ENCODE results near the gene MAP6. TPM values are rescaled to one million over a fixed set of nuclear protein-coding genes. Genes with fewer than 3 reads are reported as not detected.
A peak's percentile ranks its signal among the peaks of the same experiment; 100 is the strongest.

MAP6 gene
- total RNA-seq, 1 donor from 2014 or later: 3.3 TPM

DNA sequence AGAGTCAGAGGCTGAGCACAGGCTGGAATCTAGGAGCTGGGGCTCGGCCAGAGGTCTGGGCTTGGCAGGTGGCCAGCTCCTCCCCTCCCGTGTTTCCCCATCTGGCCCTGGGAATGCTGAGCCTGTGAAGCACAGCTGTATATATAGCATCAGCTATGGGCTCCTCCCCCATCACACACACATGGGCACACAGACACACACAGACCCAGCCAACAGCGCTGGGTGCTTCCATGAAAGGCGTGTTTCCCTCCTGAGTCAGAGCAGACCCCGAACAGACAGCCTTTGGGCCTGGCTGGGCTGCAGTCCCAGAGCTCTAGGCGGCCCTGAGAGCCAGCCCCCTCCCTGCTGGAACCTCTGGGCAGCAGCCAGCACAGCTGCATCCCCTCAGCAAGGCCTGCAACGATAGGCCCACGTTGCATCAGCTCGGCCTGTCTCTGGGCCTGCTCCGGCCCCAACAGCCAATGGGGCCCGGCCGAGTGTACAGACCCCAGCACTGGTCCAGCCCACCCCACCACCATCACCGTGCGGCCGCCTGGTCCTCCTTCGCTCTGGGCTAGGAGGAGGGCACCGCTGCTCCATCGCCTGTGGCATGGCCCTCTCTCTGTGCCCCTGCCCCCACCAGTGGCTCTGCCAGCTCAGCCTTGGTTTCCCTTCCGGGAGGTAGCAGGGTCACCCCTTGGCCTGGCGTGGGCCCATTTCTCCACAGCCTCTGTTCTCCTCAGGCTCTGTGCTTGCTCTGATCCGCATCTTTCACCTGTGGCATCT lies 114.4 kb downstream of the MAP6 start:
- DNase-seq (ENCODE audit: low read depth): peak; percentile 73
- TF ChIP-seq, protein P1, sequence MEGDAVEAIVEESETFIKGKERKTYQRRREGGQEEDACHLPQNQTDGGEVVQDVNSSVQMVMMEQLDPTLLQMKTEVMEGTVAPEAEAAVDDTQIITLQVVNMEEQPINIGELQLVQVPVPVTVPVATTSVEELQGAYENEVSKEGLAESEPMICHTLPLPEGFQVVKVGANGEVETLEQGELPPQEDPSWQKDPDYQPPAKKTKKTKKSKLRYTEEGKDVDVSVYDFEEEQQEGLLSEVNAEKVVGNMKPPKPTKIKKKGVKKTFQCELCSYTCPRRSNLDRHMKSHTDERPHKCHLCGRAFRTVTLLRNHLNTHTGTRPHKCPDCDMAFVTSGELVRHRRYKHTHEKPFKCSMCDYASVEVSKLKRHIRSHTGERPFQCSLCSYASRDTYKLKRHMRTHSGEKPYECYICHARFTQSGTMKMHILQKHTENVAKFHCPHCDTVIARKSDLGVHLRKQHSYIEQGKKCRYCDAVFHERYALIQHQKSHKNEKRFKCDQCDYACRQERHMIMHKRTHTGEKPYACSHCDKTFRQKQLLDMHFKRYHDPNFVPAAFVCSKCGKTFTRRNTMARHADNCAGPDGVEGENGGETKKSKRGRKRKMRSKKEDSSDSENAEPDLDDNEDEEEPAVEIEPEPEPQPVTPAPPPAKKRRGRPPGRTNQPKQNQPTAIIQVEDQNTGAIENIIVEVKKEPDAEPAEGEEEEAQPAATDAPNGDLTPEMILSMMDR (IDR thresholded peaks at IDR 0.05; ENCODE audit: insufficient read depth, low read length, poor library complexity, severe bottlenecking): no peak
- H3K27me3 ChIP-seq (ENCODE audit: control insufficient read depth, insufficient read depth, low read length): no peaks in the 10 kb centered on the region
- H3K4me3 ChIP-seq (ENCODE audit: low read depth, low read length): no peak overlapping the region
- no peaks in the 10 kb centered on the region for H3K36me3 ChIP-seq (ENCODE audit: control insufficient read depth, insufficient read depth, low read length)

DNA sequence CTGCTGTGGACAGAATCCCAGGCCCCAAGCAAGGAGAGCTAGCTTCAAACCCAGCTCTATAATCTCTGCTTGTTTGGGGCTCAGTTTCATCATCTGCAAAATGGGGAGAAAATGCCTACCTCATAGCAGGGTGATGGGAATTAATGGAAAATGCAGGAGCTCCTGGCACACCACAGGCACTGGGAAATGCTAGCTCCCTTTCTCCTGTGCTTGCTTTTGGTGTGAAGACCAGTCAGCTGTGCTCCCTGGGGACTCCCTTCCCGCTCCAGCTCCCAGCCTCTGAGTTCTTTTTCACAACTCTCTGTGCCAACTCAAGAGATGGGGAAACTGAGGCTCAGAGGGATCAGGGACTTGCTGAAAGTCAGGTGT lies 115.0 kb downstream of the MAP6 start:
- Histone ChIP-seq H3K4me3 (ENCODE audit: low read depth, low read length) (no peak overlapping the region), H3K36me3 (ENCODE audit: control insufficient read depth, insufficient read depth, low read length) (no peaks in the 10 kb centered on the region), H3K27me3 (ENCODE audit: control insufficient read depth, insufficient read depth, low read length) (no peaks in the 10 kb centered on the region)
- no peak for DNase-seq (ENCODE audit: low read depth)
- TF ChIP-seq, protein P1 (IDR thresholded peaks at IDR 0.05; ENCODE audit: insufficient read depth, low read length, poor library complexity, severe bottlenecking): no peak

DNA sequence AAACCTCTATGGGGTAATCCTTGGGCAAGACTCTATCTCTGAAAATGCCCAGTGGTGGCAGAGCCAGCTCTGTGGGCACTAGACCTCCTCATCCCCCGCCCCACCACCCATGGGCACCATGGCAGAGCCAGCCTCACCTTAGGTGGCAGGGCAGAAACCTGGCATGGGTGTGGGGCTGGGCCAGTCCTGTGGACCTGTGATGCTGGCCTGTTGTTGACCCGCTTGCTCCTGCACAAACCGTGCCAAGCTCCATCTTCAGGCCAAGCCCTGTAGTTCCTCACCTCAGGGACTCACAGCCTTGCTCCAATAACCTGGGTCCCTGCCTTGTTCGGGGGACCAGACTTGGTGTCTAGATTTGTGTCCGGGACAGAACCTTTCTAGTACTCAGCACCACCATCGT lies 115.7 kb downstream of the MAP6 start:
- Histone ChIP-seq H3K36me3 (ENCODE audit: control insufficient read depth, insufficient read depth, low read length) (no peaks in the 10 kb centered on the region), H3K27me3 (ENCODE audit: control insufficient read depth, insufficient read depth, low read length) (no peaks in the 10 kb centered on the region), H3K4me3 (ENCODE audit: low read depth, low read length) (no peak overlapping the region)
- TF ChIP-seq, protein P1 (IDR thresholded peaks at IDR 0.05; ENCODE audit: insufficient read depth, low read length, poor library complexity, severe bottlenecking): no peak
- no peak for DNase-seq (ENCODE audit: low read depth)

DNA sequence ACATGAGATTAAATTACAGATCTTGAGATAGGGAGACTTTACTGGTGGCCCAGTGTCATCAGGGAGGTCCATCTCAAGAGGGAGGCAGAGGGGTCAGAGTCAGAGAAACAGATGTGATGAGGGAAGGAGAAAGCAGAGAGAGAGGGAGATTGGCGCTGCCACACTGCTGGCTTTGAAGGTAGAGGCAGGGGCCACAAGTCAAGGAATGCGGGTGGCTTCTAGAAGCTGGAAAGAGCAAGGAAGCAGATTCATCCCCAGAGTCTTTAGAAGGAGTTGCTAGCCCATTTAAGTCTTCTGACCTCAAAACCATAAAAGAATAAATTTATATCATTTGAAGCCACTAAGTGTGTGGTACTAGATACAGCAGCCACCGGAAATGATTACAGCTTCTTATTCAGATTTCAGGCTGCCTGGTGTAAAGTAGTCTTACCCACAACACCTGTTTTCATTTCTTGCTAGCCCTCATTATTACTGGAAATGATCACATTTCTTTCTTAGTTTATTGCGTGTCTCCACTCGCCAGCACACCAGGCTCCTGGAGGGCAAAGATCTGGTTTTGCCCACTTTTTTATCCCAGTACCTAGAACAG lies 119.4 kb downstream of the MAP6 start:
- H3K4me3 ChIP-seq (ENCODE audit: low read depth, low read length): no peak overlapping the region
- TF ChIP-seq, protein P1 (IDR thresholded peaks at IDR 0.05; ENCODE audit: insufficient read depth, low read length, poor library complexity, severe bottlenecking): no peak
- peaks cover 4% of the 10 kb centered on the region for H3K27me3 ChIP-seq (ENCODE audit: control insufficient read depth, insufficient read depth, low read length)
- no peak for DNase-seq (ENCODE audit: low read depth)
- H3K36me3 ChIP-seq (ENCODE audit: control insufficient read depth, insufficient read depth, low read length): no peaks in the 10 kb centered on the region

DNA sequence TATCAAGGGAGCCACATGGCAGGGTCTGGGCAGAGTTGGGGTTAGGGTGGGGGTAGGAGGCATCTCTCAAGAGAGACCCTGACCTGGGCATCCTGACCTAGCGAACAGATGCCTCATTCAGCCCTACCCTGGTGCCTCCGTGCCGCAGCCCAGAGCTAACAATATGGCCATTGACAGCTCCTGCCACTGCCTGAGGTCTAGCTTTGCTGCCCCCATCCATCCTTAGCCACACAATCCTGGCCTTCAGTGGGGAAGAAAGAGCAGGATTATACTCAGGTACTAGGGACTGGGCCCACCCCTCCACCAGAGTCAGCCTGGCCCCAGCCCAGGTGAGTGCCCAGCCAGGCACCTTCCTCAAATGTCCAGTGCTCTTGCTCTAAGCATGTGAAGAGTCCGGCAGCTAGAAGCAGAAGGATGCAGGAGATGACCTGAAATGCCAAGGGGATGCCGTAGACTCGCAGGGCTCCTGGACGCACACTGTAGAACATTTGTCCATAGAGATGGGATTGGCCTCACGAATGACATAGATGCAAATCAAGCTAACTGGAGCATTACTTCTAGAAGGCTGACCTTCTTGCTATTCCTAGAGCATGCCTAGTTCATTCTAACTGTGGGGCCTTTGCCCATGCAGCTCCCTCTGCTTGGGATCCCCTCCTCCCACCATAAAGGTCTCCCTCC lies 120.1 kb downstream of the MAP6 start:
- TF ChIP-seq, protein P1 (IDR thresholded peaks at IDR 0.05; ENCODE audit: insufficient read depth, low read length, poor library complexity, severe bottlenecking): no peak
- H3K27me3 ChIP-seq (ENCODE audit: control insufficient read depth, insufficient read depth, low read length): peaks cover 4% of the 10 kb centered on the region
- no peak for DNase-seq (ENCODE audit: low read depth)
- H3K4me3 ChIP-seq (ENCODE audit: low read depth, low read length): no peak overlapping the region
- H3K36me3 ChIP-seq (ENCODE audit: control insufficient read depth, insufficient read depth, low read length): no peaks in the 10 kb centered on the region

Measured in kidney epithelial cell (primary cell).